HL-60 (cell line): Measurements from ENCODE around the gene FNDC10.

ENCODE experiments used
- CTCF ChIP-seq: IDR thresholded peaks from one replicate; pipeline ENCODE4 v1.5.1; 2011; ENCODE audit warnings: low read length, control low read depth, inconsistent platforms; ENCODE audit not compliant: insufficient read depth
- TF ChIP-seq, protein P1 (sequence below): IDR thresholded peaks from 2 replicates; pipeline ENCODE4 v1.6.1; 2012; ENCODE audit warnings: low read depth; ENCODE audit not compliant: insufficient replicate concordance

GRCh38 chr1:1603671-1604373 lies 3.9 kb upstream of the FNDC10 start:
- TF ChIP-seq CTCF: no peak
- TF ChIP-seq, protein P1, sequence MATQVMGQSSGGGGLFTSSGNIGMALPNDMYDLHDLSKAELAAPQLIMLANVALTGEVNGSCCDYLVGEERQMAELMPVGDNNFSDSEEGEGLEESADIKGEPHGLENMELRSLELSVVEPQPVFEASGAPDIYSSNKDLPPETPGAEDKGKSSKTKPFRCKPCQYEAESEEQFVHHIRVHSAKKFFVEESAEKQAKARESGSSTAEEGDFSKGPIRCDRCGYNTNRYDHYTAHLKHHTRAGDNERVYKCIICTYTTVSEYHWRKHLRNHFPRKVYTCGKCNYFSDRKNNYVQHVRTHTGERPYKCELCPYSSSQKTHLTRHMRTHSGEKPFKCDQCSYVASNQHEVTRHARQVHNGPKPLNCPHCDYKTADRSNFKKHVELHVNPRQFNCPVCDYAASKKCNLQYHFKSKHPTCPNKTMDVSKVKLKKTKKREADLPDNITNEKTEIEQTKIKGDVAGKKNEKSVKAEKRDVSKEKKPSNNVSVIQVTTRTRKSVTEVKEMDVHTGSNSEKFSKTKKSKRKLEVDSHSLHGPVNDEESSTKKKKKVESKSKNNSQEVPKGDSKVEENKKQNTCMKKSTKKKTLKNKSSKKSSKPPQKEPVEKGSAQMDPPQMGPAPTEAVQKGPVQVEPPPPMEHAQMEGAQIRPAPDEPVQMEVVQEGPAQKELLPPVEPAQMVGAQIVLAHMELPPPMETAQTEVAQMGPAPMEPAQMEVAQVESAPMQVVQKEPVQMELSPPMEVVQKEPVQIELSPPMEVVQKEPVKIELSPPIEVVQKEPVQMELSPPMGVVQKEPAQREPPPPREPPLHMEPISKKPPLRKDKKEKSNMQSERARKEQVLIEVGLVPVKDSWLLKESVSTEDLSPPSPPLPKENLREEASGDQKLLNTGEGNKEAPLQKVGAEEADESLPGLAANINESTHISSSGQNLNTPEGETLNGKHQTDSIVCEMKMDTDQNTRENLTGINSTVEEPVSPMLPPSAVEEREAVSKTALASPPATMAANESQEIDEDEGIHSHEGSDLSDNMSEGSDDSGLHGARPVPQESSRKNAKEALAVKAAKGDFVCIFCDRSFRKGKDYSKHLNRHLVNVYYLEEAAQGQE: no peak
